ENCODE data around the gene ASPDH. TPM values are rescaled to one million over a fixed set of nuclear protein-coding genes. Genes with fewer than 3 reads are reported as not detected.

ASPDH gene
- total RNA-seq, 1 donor, result not detected

GRCh38 chr19:50551034-50551714, 37.5 kb upstream of the ASPDH start:
- H3K9me3 ChIP-seq (ENCODE audit: low read depth, low read length), result no peaks in the 10 kb centered on the region
- no peak overlapping the region for H3K4me3 ChIP-seq (ENCODE audit: low read length)
- peaks cover 3% of the 10 kb centered on the region for H3K27me3 ChIP-seq (ENCODE audit: insufficient read depth, low read length)
- H3K4me1 ChIP-seq (ENCODE audit: insufficient read depth, low read length), result no peaks in the 10 kb centered on the region

- H3K4me3 ChIP-seq (ENCODE audit: low read length), result no peak overlapping the region
- H3K27me3 ChIP-seq (ENCODE audit: insufficient read depth, low read length), result no peaks in the 10 kb centered on the region
- H3K9me3 ChIP-seq (ENCODE audit: low read depth, low read length), result no peaks in the 10 kb centered on the region
- no peaks in the 10 kb centered on the region for H3K4me1 ChIP-seq (ENCODE audit: insufficient read depth, low read length)
These were observed 36.9 kb upstream of the ASPDH start for GRCh38 chr19:50550594-50550966.

- H3K4me3 ChIP-seq (ENCODE audit: low read length), result no peak overlapping the region
- H3K27me3 ChIP-seq (ENCODE audit: insufficient read depth, low read length), result no peaks in the 10 kb centered on the region
- H3K4me1 ChIP-seq (ENCODE audit: insufficient read depth, low read length), result no peaks in the 10 kb centered on the region
- no peaks in the 10 kb centered on the region for H3K9me3 ChIP-seq (ENCODE audit: low read depth, low read length)
These were observed 36.3 kb upstream of the ASPDH start for GRCh38 chr19:50549927-50550593.

- Histone ChIP-seq H3K27me3 (ENCODE audit: insufficient read depth, low read length) (no peaks in the 10 kb centered on the region), H3K9me3 (ENCODE audit: low read depth, low read length) (no peaks in the 10 kb centered on the region), H3K4me3 (ENCODE audit: low read length) (no peak overlapping the region)
These were observed 35.6 kb upstream of the ASPDH start for GRCh38 chr19:50549059-50549926.

GRCh38 chr19:50548191-50549058, 34.7 kb upstream of the ASPDH start:
- Histone ChIP-seq H3K27me3 (ENCODE audit: insufficient read depth, low read length) (no peaks in the 10 kb centered on the region), H3K9me3 (ENCODE audit: low read depth, low read length) (no peaks in the 10 kb centered on the region), H3K4me3 (ENCODE audit: low read length) (no peak overlapping the region), H3K4me1 (ENCODE audit: insufficient read depth, low read length) (no peaks in the 10 kb centered on the region)

More at GRCh38 chr19:50549059-50549926, 35.6 kb upstream of the ASPDH start:
- no peaks in the 10 kb centered on the region for H3K4me1 ChIP-seq (ENCODE audit: insufficient read depth, low read length)

- H3K9me3 ChIP-seq (ENCODE audit: low read depth, low read length), result no peaks in the 10 kb centered on the region
- H3K27me3 ChIP-seq (ENCODE audit: insufficient read depth, low read length), result no peaks in the 10 kb centered on the region
- no peak overlapping the region for H3K4me3 ChIP-seq (ENCODE audit: low read length)
- no peaks in the 10 kb centered on the region for H3K4me1 ChIP-seq (ENCODE audit: insufficient read depth, low read length)
These were observed 33.9 kb upstream of the ASPDH start for GRCh38 chr19:50547385-50548190.

GRCh38 chr19:50546527-50547221, 33.0 kb upstream of the ASPDH start:
- no peaks in the 10 kb centered on the region for H3K4me1 ChIP-seq (ENCODE audit: insufficient read depth, low read length)
- no peak overlapping the region for H3K4me3 ChIP-seq (ENCODE audit: low read length)
- H3K27me3 ChIP-seq (ENCODE audit: insufficient read depth, low read length), result no peaks in the 10 kb centered on the region
- no peaks in the 10 kb centered on the region for H3K9me3 ChIP-seq (ENCODE audit: low read depth, low read length)

GRCh38 chr19:50542943-50543342, 29.2 kb upstream of the ASPDH start:
- H3K9me3 ChIP-seq (ENCODE audit: low read depth, low read length), result no peaks in the 10 kb centered on the region

GRCh38 chr19:50537769-50538230, 24.1 kb upstream of the ASPDH start:
- no peak overlapping the region for H3K4me3 ChIP-seq (ENCODE audit: low read length)
- no peaks in the 10 kb centered on the region for H3K27me3 ChIP-seq (ENCODE audit: insufficient read depth, low read length)
- no peaks in the 10 kb centered on the region for H3K4me1 ChIP-seq (ENCODE audit: insufficient read depth, low read length)
- H3K9me3 ChIP-seq (ENCODE audit: low read depth, low read length), result no peaks in the 10 kb centered on the region

More at GRCh38 chr19:50542943-50543342, 29.2 kb upstream of the ASPDH start:
- Histone ChIP-seq H3K4me3 (ENCODE audit: low read length) (no peak overlapping the region), H3K27me3 (ENCODE audit: insufficient read depth, low read length) (no peaks in the 10 kb centered on the region), H3K4me1 (ENCODE audit: insufficient read depth, low read length) (no peaks in the 10 kb centered on the region)

- H3K4me3 ChIP-seq (ENCODE audit: low read length), result no peak overlapping the region
- no peaks in the 10 kb centered on the region for H3K27me3 ChIP-seq (ENCODE audit: insufficient read depth, low read length)
- H3K4me1 ChIP-seq (ENCODE audit: insufficient read depth, low read length), result no peaks in the 10 kb centered on the region
- no peaks in the 10 kb centered on the region for H3K9me3 ChIP-seq (ENCODE audit: low read depth, low read length)
These were observed 23.6 kb upstream of the ASPDH start for GRCh38 chr19:50537306-50537685.

- no peaks in the 10 kb centered on the region for H3K9me3 ChIP-seq (ENCODE audit: low read depth, low read length)
- H3K4me1 ChIP-seq (ENCODE audit: insufficient read depth, low read length), result no peaks in the 10 kb centered on the region
- no peak overlapping the region for H3K4me3 ChIP-seq (ENCODE audit: low read length)
- H3K27me3 ChIP-seq (ENCODE audit: insufficient read depth, low read length), result no peaks in the 10 kb centered on the region
These were observed 23.1 kb upstream of the ASPDH start for GRCh38 chr19:50536662-50537305.

GRCh38 chr19:50535672-50536187, 22.0 kb upstream of the ASPDH start:
- H3K4me1 ChIP-seq (ENCODE audit: insufficient read depth, low read length), result no peaks in the 10 kb centered on the region
- H3K4me3 ChIP-seq (ENCODE audit: low read length), result no peak overlapping the region
- H3K27me3 ChIP-seq (ENCODE audit: insufficient read depth, low read length), result no peaks in the 10 kb centered on the region
- no peaks in the 10 kb centered on the region for H3K9me3 ChIP-seq (ENCODE audit: low read depth, low read length)

- H3K4me1 ChIP-seq (ENCODE audit: insufficient read depth, low read length), result no peaks in the 10 kb centered on the region
- no peaks in the 10 kb centered on the region for H3K27me3 ChIP-seq (ENCODE audit: insufficient read depth, low read length)
- H3K4me3 ChIP-seq (ENCODE audit: low read length), result no peak overlapping the region
- no peaks in the 10 kb centered on the region for H3K9me3 ChIP-seq (ENCODE audit: low read depth, low read length)
These were observed 20.8 kb upstream of the ASPDH start for GRCh38 chr19:50534478-50534877.

All from mononuclear cell (primary cell).